Mesendoderm (in vitro differentiated cells): ENCODE measurements around the gene MUC6.

ENCODE experiments used
- DNase-seq: peaks from one replicate; pipeline ENCODE4 v3.0.0; 2013
- H2AK5ac ChIP-seq: 2 replicates; pipeline ENCODE4 v1.6.1; 2013; ENCODE audit warnings: low read length, inconsistent platforms
- H2BK120ac ChIP-seq: 2 replicates; pipeline ENCODE4 v1.6.1; 2013; ENCODE audit warnings: low read depth, mild to moderate bottlenecking, low read length, moderate library complexity, mixed read lengths
- H2BK15ac ChIP-seq: replicated peaks from 2 replicates; pipeline ENCODE4 v1.6.1; 2013; ENCODE audit warnings: low read depth, mild to moderate bottlenecking, moderate library complexity
- H2BK5ac ChIP-seq: 2 replicates; pipeline ENCODE4 v1.6.1; 2013; ENCODE audit warnings: low read length, inconsistent platforms
- H3K18ac ChIP-seq: 2 replicates; pipeline ENCODE4 v1.6.1; 2013; ENCODE audit warnings: mild to moderate bottlenecking, low read length, mixed read lengths
- H3K23ac ChIP-seq: one replicate; pipeline ENCODE4 v1.6.1; 2013; ENCODE audit warnings: low read length
- H3K27ac ChIP-seq: 2 replicates; pipeline ENCODE4 v1.5.1; 2013; ENCODE audit warnings: low read depth, mild to moderate bottlenecking, inconsistent platforms, low read length, moderate library complexity
- H3K27me3 ChIP-seq: 2 replicates; pipeline ENCODE4 v1.6.1; 2013; ENCODE audit warnings: low read length, control low read depth, mild to moderate bottlenecking, inconsistent platforms; ENCODE audit not compliant: insufficient read depth, poor library complexity
- H3K36me3 ChIP-seq: 2 replicates; pipeline ENCODE4 v1.6.1; 2013; ENCODE audit warnings: low read length, inconsistent platforms; ENCODE audit not compliant: control insufficient read depth, insufficient read depth
- H3K4ac ChIP-seq: one replicate; pipeline ENCODE4 v1.6.1; 2013; ENCODE audit warnings: low read depth, mild to moderate bottlenecking, low read length, moderate library complexity
- H3K4me1 ChIP-seq: 2 replicates; pipeline ENCODE4 v1.6.1; 2013; ENCODE audit warnings: low read depth, low read length, inconsistent platforms; ENCODE audit not compliant: control insufficient read depth
- H3K4me2 ChIP-seq: 2 replicates; pipeline ENCODE4 v1.6.1; 2013; ENCODE audit warnings: low read length
- H3K4me3 ChIP-seq: 2 replicates; pipeline ENCODE4 v1.5.1; 2013; ENCODE audit warnings: mild to moderate bottlenecking, low read length
- H3K56ac ChIP-seq: one replicate; pipeline ENCODE4 v1.6.1; 2013; ENCODE audit warnings: low read length
- H3K79me1 ChIP-seq: 2 replicates; pipeline ENCODE4 v1.6.1; 2013; ENCODE audit warnings: low read length, inconsistent platforms
- H3K79me2 ChIP-seq: 2 replicates; pipeline ENCODE4 v1.6.1; 2013; ENCODE audit warnings: mild to moderate bottlenecking, low read length; ENCODE audit not compliant: control insufficient read depth, insufficient read depth
- H3K9ac ChIP-seq: 2 replicates; pipeline ENCODE4 v1.6.1; 2013; ENCODE audit warnings: low read length, inconsistent platforms
- H4K5ac ChIP-seq: one replicate; pipeline ENCODE4 v1.6.1; 2013; ENCODE audit warnings: low read length
- H4K8ac ChIP-seq: one replicate; pipeline ENCODE4 v1.6.1; 2013; ENCODE audit warnings: low read depth, mild to moderate bottlenecking, control low read depth, low read length, moderate library complexity
- WGBS: extraction: QIAGEN DNeasy Blood & Tissue Kit; methylation state at CpG from one replicate; pipeline ENCODE4 v1.1.7; 2013; ENCODE audit warnings: low lambda C conversion rate, missing lambda C conversion rate; ENCODE audit not compliant: insufficient coverage; ENCODE audit errors: extremely low coverage; 5-methylcytosine and 5-hydroxymethylcytosine counted together

MUC6 gene

GRCh38 chr11:1034001-1034400 is 2.5 kb downstream of the MUC6 start:
- Histone ChIP-seq H3K79me2 (no peaks in the 10 kb centered on the region), H3K27me3 (no peaks in the 10 kb centered on the region), H3K36me3 (no peaks in the 10 kb centered on the region), H2AK5ac (no peak overlapping the region), H2BK15ac (no peak overlapping the region), H3K23ac (no peak overlapping the region), H3K4me1 (no peaks in the 10 kb centered on the region), H3K79me1 (no peaks in the 10 kb centered on the region), H3K4me3 (no peak overlapping the region), H2BK120ac (no peak overlapping the region), H2BK5ac (no peak overlapping the region), H4K8ac (no peak overlapping the region), H3K4me2 (no peak overlapping the region), H3K18ac (no peak overlapping the region), H3K9ac (no peak overlapping the region), H4K5ac (no peak overlapping the region), H3K4ac (no peak overlapping the region), H3K27ac (no peak overlapping the region), H3K56ac (no peak overlapping the region)
- WGBS: no CpG with 5 or more reads among the region's 8 CpGs
- no peak for DNase-seq

GRCh38 chr11:1033016-1033798 is 3.3 kb downstream of the MUC6 start:
- Histone ChIP-seq H3K4me2 (no peak overlapping the region), H2BK15ac (no peak overlapping the region), H3K4me1 (no peaks in the 10 kb centered on the region), H3K4me3 (no peak overlapping the region), H2BK5ac (no peak overlapping the region), H3K4ac (no peak overlapping the region), H3K27me3 (no peaks in the 10 kb centered on the region), H3K79me2 (no peaks in the 10 kb centered on the region), H3K36me3 (no peaks in the 10 kb centered on the region), H3K18ac (no peak overlapping the region), H3K79me1 (no peaks in the 10 kb centered on the region), H2BK120ac (no peak overlapping the region), H3K23ac (no peak overlapping the region), H2AK5ac (no peak overlapping the region), H3K56ac (no peak overlapping the region), H3K27ac (no peak overlapping the region), H3K9ac (no peak overlapping the region), H4K5ac (no peak overlapping the region), H4K8ac (no peak overlapping the region)
- no peak for DNase-seq
- WGBS: no CpG with 5 or more reads among the region's 38 CpGs

GRCh38 chr11:1032310-1032891 is 4.1 kb downstream of the MUC6 start:
- Histone ChIP-seq H2BK120ac (no peak overlapping the region), H3K4me2 (no peak overlapping the region), H3K56ac (no peak overlapping the region), H3K4me1 (no peaks in the 10 kb centered on the region), H3K4ac (no peak overlapping the region), H2BK5ac (no peak overlapping the region), H4K5ac (no peak overlapping the region), H3K23ac (no peak overlapping the region), H2AK5ac (no peak overlapping the region), H3K4me3 (no peak overlapping the region), H3K27me3 (no peaks in the 10 kb centered on the region), H2BK15ac (no peak overlapping the region), H3K79me1 (no peaks in the 10 kb centered on the region), H3K27ac (no peak overlapping the region), H3K36me3 (no peaks in the 10 kb centered on the region), H3K79me2 (no peaks in the 10 kb centered on the region), H3K18ac (no peak overlapping the region), H4K8ac (no peak overlapping the region), H3K9ac (no peak overlapping the region)
- no peak for DNase-seq
- no CpG with 5 or more reads among the region's 12 CpGs for WGBS

- H3K23ac ChIP-seq: no peak overlapping the region
- WGBS: no CpG with 5 or more reads among the region's 30 CpGs
- H2BK120ac ChIP-seq: no peak overlapping the region
- H3K79me2 ChIP-seq: no peaks in the 10 kb centered on the region
- no peak overlapping the region for H2BK15ac ChIP-seq
- no peak overlapping the region for H3K4ac ChIP-seq
- no peak overlapping the region for H2BK5ac ChIP-seq
- H3K9ac ChIP-seq: no peak overlapping the region
- DNase-seq: no peak
- no peak overlapping the region for H3K56ac ChIP-seq
- H3K18ac ChIP-seq: no peak overlapping the region
- H2AK5ac ChIP-seq: no peak overlapping the region
- no peak overlapping the region for H4K5ac ChIP-seq
- no peaks in the 10 kb centered on the region for H3K36me3 ChIP-seq
- H3K4me2 ChIP-seq: no peak overlapping the region
- no peak overlapping the region for H3K27ac ChIP-seq
- H3K79me1 ChIP-seq: no peaks in the 10 kb centered on the region
- no peak overlapping the region for H4K8ac ChIP-seq
- no peaks in the 10 kb centered on the region for H3K27me3 ChIP-seq
- H3K4me1 ChIP-seq: no peaks in the 10 kb centered on the region
- H3K4me3 ChIP-seq: no peak overlapping the region
Observed at GRCh38 chr11:1031121-1031899, 5.2 kb downstream of the MUC6 start.

- Histone ChIP-seq H3K79me2 (no peaks in the 10 kb centered on the region), H3K27me3 (no peaks in the 10 kb centered on the region), H3K4ac (no peak overlapping the region), H3K36me3 (no peaks in the 10 kb centered on the region), H2AK5ac (no peak overlapping the region), H2BK5ac (no peak overlapping the region), H4K5ac (no peak overlapping the region), H3K79me1 (no peaks in the 10 kb centered on the region), H3K4me1 (no peaks in the 10 kb centered on the region), H3K23ac (no peak overlapping the region), H4K8ac (no peak overlapping the region), H3K27ac (no peak overlapping the region), H3K4me2 (no peak overlapping the region), H3K56ac (no peak overlapping the region), H2BK15ac (no peak overlapping the region), H3K18ac (no peak overlapping the region), H3K4me3 (no peak overlapping the region), H2BK120ac (no peak overlapping the region), H3K9ac (no peak overlapping the region)
- WGBS: no CpG with 5 or more reads among the region's 20 CpGs
- no peak for DNase-seq
Observed at GRCh38 chr11:1030556-1030955, 6.0 kb downstream of the MUC6 start.
